ENCODE results near the gene TNP2.

The TNP2 gene

DNA sequence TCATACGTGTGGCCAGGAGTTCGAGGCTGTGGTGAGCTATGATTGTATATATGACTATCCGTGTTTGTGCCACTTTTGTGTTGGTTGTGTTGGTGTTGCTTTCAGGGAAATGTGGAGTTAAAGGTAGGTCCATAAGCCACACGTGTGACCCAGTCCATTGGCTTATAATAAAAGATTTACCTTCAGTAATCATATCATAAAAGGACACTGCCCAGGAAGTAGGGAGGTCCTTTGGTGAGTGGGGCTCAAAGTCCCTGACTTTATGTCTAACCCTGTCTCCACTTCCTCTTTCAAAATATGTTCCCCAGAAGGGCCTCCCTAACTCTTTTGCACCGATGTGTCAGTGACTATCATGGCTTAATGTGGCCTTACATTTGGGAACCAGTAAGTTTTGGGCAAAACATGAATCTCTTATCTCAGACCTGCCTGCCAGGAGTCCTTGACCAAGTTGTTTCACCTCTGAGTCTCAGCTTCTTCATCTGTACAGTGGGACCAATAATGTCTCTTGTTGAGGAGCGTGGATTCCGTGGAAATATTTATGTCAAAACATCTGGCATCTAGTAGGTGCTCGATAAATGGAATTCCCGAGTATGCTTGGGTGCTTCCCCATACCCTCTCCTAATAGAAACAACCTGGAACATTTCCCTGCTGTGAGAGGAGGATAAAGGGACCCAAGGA, 4.8 kb downstream of the TNP2 start:
- Histone ChIP-seq H3K36me3 (ENCODE audit: control insufficient read depth, insufficient read depth, low read length) (no peaks in the 10 kb centered on the region), H3K4me1 (ENCODE audit: control insufficient read depth, insufficient read depth, low read length, poor library complexity, severe bottlenecking) (peaks cover 16% of the 10 kb centered on the region), H3K27me3 (replicated peaks; ENCODE audit: control insufficient read depth, insufficient read depth, low read length, poor library complexity, severe bottlenecking) (no peaks in the 10 kb centered on the region), H3K4me3 (ENCODE audit: insufficient read depth, low read depth, low read length, poor library complexity, severe bottlenecking) (no peak overlapping the region), H3K9me3 (ENCODE audit: control insufficient read depth, low read length) (no peaks in the 10 kb centered on the region), H3K27ac (ENCODE audit: insufficient read depth, low read length, poor library complexity, severe bottlenecking) (no peak overlapping the region)
- DNase-seq = no peak

GRCh38 chr16:11263737-11264136, 5.4 kb downstream of the TNP2 start:
- Histone ChIP-seq H3K27me3 (replicated peaks; ENCODE audit: control insufficient read depth, insufficient read depth, low read length, poor library complexity, severe bottlenecking) (no peaks in the 10 kb centered on the region), H3K4me1 (ENCODE audit: control insufficient read depth, insufficient read depth, low read length, poor library complexity, severe bottlenecking) (peaks cover 20% of the 10 kb centered on the region), H3K36me3 (ENCODE audit: control insufficient read depth, insufficient read depth, low read length) (no peaks in the 10 kb centered on the region), H3K9me3 (ENCODE audit: control insufficient read depth, low read length) (no peaks in the 10 kb centered on the region), H3K4me3 (ENCODE audit: insufficient read depth, low read depth, low read length, poor library complexity, severe bottlenecking) (no peak overlapping the region), H3K27ac (ENCODE audit: insufficient read depth, low read length, poor library complexity, severe bottlenecking) (no peak overlapping the region)
- DNase-seq = peak in 1 of 3 donors; percentile 8

- no peak for DNase-seq
- H3K27ac ChIP-seq (ENCODE audit: insufficient read depth, low read length, poor library complexity, severe bottlenecking) = no peak overlapping the region
- H3K9me3 ChIP-seq (ENCODE audit: control insufficient read depth, low read length) = no peaks in the 10 kb centered on the region
- no peaks in the 10 kb centered on the region for H3K36me3 ChIP-seq (ENCODE audit: control insufficient read depth, insufficient read depth, low read length)
- H3K4me1 ChIP-seq (ENCODE audit: control insufficient read depth, insufficient read depth, low read length, poor library complexity, severe bottlenecking) = peaks cover 28% of the 10 kb centered on the region
- no peaks in the 10 kb centered on the region for H3K27me3 ChIP-seq (replicated peaks; ENCODE audit: control insufficient read depth, insufficient read depth, low read length, poor library complexity, severe bottlenecking)
- no peak overlapping the region for H3K4me3 ChIP-seq (ENCODE audit: insufficient read depth, low read depth, low read length, poor library complexity, severe bottlenecking)
Measured at GRCh38 chr16:11262915-11263314, 6.2 kb downstream of the TNP2 start.

DNA sequence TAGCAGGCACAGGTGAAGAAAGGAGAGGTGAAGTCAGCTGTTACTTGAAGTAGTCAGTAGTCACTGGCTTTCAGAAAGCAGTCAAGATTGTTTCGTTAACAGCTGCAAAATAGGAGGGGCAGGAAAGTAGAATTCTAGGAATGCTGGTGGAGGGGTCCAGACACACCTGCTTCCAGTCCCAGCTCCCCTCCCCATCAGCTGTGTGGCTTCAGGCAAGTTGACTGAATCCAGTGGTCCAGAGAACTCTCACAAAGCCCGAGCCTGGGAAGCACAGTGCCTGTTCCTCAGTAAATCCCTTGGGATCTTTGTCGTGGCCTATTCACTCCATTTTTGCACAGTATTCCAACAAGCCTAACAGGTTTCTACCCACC, 8.5 kb downstream of the TNP2 start:
- DNase-seq = no peak
- no peaks in the 10 kb centered on the region for H3K36me3 ChIP-seq (ENCODE audit: control insufficient read depth, insufficient read depth, low read length)
- H3K27me3 ChIP-seq (replicated peaks; ENCODE audit: control insufficient read depth, insufficient read depth, low read length, poor library complexity, severe bottlenecking) = no peaks in the 10 kb centered on the region
- H3K4me1 ChIP-seq (ENCODE audit: control insufficient read depth, insufficient read depth, low read length, poor library complexity, severe bottlenecking) = peaks cover 42% of the 10 kb centered on the region
- H3K27ac ChIP-seq (ENCODE audit: insufficient read depth, low read length, poor library complexity, severe bottlenecking) = no peak overlapping the region
- no peaks in the 10 kb centered on the region for H3K9me3 ChIP-seq (ENCODE audit: control insufficient read depth, low read length)
- H3K4me3 ChIP-seq (ENCODE audit: insufficient read depth, low read depth, low read length, poor library complexity, severe bottlenecking) = no peak overlapping the region

GRCh38 chr16:11259655-11260595, 9.2 kb downstream of the TNP2 start:
- H3K4me1 ChIP-seq (ENCODE audit: control insufficient read depth, insufficient read depth, low read length, poor library complexity, severe bottlenecking) = peaks cover 42% of the 10 kb centered on the region
- no peaks in the 10 kb centered on the region for H3K9me3 ChIP-seq (ENCODE audit: control insufficient read depth, low read length)
- H3K4me3 ChIP-seq (ENCODE audit: insufficient read depth, low read depth, low read length, poor library complexity, severe bottlenecking) = no peak overlapping the region
- no peak for DNase-seq
- H3K27me3 ChIP-seq (replicated peaks; ENCODE audit: control insufficient read depth, insufficient read depth, low read length, poor library complexity, severe bottlenecking) = no peaks in the 10 kb centered on the region
- no peak overlapping the region for H3K27ac ChIP-seq (ENCODE audit: insufficient read depth, low read length, poor library complexity, severe bottlenecking)
- no peaks in the 10 kb centered on the region for H3K36me3 ChIP-seq (ENCODE audit: control insufficient read depth, insufficient read depth, low read length)

DNA sequence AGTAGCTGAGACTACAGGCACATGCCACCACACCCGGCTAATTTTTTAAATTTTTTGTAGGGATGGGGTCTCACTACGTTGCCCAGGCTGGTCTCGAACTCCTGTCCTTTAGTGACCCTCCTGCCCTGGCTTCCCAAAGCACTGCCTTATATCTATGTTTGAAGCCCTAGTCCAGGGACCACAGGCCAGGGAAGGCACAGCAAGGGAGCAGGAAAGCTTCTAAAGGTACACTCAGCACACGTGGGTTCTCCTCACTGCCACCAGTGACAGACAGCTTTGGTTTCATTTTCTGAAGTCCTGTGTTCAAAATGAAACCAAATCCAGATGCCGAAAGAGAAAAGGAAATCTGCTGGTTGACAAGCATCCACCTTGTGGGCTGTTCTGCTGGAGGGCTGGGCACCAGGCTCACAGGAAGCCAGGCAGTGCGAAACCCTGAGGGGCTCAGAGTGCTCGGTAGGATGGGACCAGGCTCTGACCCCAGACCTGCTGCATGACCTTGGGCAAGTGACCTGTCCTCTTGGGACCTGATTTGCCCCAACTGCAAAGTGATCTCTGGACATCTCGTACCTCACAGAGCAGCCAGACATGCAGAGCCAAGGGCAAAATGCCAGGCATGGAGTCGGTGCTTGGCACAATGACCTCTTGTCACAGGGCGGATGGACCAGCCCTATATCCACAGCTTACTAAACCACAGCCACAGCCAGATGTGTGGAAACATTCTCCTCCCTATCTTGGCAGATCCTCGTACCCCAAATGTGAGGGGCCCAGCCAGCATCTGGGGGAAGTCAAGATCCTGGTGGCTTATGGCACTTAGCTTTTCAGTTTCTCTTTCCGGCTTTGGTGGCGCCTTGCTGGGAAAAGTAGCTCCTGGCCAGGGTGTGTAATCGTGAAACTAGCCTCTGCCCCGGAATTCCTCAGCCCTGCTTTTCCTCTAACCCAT, 10.3 kb downstream of the TNP2 start:
- Histone ChIP-seq H3K36me3 (ENCODE audit: control insufficient read depth, insufficient read depth, low read length) (no peaks in the 10 kb centered on the region), H3K4me1 (ENCODE audit: control insufficient read depth, insufficient read depth, low read length, poor library complexity, severe bottlenecking) (peaks cover 39% of the 10 kb centered on the region), H3K27me3 (replicated peaks; ENCODE audit: control insufficient read depth, insufficient read depth, low read length, poor library complexity, severe bottlenecking) (no peaks in the 10 kb centered on the region), H3K27ac (ENCODE audit: insufficient read depth, low read length, poor library complexity, severe bottlenecking) (peak overlapping the region; percentile 39), H3K9me3 (ENCODE audit: control insufficient read depth, low read length) (no peaks in the 10 kb centered on the region), H3K4me3 (ENCODE audit: insufficient read depth, low read depth, low read length, poor library complexity, severe bottlenecking) (peak overlapping the region; percentile 4)
- DNase-seq = peak in 1 of 3 donors; percentile 23

DNA sequence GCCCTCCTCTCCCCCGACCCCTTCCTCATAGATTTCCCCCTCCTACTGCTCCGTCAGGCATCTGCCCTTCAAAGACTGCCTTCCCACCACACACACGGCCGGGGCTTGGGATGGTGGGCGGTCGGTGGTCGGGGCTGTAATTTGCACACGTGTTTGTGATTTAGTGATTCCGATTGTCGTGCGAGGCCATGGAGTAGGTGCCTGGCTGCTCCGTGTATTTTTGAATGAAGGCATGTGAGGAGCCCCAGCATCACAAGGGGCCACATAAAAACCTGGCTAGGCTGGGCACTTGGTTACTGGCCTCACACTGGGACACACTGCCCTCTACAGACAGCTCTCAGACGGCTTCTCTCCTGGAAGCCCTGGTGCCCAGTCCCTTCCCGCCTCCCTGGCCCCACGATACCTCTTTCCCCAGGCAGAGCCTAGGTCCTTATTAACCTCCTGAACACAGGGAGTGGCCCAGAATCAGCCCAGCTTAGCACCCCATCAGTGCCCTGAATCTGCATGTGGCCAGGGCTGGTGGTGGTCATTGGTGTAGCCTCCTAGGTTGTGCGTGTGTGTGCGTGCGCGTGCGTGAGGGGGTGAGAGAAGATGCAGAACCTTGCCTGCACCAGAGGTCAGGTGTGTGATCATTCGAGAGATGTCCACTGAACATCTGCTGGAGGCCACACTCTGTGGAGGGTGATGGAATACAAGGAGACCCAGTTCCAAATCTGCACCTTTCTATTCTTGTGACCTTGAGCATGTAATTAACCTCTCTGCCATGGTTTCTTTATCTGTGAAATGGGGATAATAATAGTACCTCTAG, 11.8 kb downstream of the TNP2 start:
- Histone ChIP-seq H3K27ac (ENCODE audit: insufficient read depth, low read length, poor library complexity, severe bottlenecking) (peak overlapping the region; percentile 86), H3K4me1 (ENCODE audit: control insufficient read depth, insufficient read depth, low read length, poor library complexity, severe bottlenecking) (peaks cover 42% of the 10 kb centered on the region), H3K4me3 (ENCODE audit: insufficient read depth, low read depth, low read length, poor library complexity, severe bottlenecking) (peak overlapping the region; percentile 84), H3K27me3 (replicated peaks; ENCODE audit: control insufficient read depth, insufficient read depth, low read length, poor library complexity, severe bottlenecking) (no peaks in the 10 kb centered on the region), H3K9me3 (ENCODE audit: control insufficient read depth, low read length) (no peaks in the 10 kb centered on the region), H3K36me3 (ENCODE audit: control insufficient read depth, insufficient read depth, low read length) (no peaks in the 10 kb centered on the region)
- DNase-seq = peak in 2 of 3 donors; percentile 28 to 38

DNA sequence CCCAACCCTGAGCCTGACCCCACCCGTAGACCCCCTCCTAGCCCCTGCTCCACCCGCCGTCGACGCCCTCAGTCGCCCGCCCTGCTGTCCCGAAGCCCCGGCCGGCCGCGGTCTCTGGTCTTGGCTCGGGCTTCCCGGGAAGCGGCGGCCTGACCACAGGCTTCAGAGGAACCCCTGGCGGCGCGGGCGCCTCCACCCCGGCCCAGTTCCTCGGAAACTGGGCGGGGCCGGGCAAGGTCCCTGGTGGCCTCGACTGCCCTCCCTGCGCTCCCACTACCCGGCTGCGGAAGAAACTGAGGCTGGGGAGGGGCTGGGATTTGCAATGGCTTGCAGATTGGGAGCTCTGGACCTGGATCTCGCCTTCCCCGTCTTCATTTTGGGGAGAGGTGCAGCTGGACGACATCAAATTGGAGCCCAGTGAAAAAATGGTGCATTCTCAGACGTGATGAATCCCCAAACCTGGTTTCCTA, 12.4 kb downstream of the TNP2 start:
- H3K36me3 ChIP-seq (ENCODE audit: control insufficient read depth, insufficient read depth, low read length) = no peaks in the 10 kb centered on the region
- DNase-seq = peak in 2 of 3 donors; percentile 11 to 31

More for the DNA sequence above, 12.4 kb downstream of the TNP2 start:
- Histone ChIP-seq H3K4me1 (ENCODE audit: control insufficient read depth, insufficient read depth, low read length, poor library complexity, severe bottlenecking) (peaks cover 47% of the 10 kb centered on the region), H3K4me3 (ENCODE audit: insufficient read depth, low read depth, low read length, poor library complexity, severe bottlenecking) (peak overlapping the region; percentile 84), H3K27ac (ENCODE audit: insufficient read depth, low read length, poor library complexity, severe bottlenecking) (peak overlapping the region; percentile 86), H3K27me3 (replicated peaks; ENCODE audit: control insufficient read depth, insufficient read depth, low read length, poor library complexity, severe bottlenecking) (no peaks in the 10 kb centered on the region), H3K9me3 (ENCODE audit: control insufficient read depth, low read length) (no peaks in the 10 kb centered on the region)

Data from effector memory CD4-positive, alpha-beta T cell (primary cell).